ENCODE results near the gene CCDC24. TPM values are rescaled to one million over a fixed set of nuclear protein-coding genes. Genes with fewer than 3 reads are reported as not detected.

The CCDC24 gene
- total and polyA plus RNA-seq, 2 of the 13 experiments (the other 11 are each of a cell fraction or from before 2014, with no cell fraction given), result 1.4 to 2.9 TPM

GRCh38 chr1:43974443-43975248 is 16.8 kb upstream of the CCDC24 start, which contains the start of gene ATP6V0B (continued):
- TF ChIP-seq ZNF33B (CRISPR knock-in tag; IDR thresholded peaks at IDR 0.05), result no peak
- TF ChIP-seq NONO (IDR thresholded peaks at IDR 0.05), result no peak
- TF ChIP-seq NONO (CRISPR knock-in tag; conservative IDR thresholded peaks at IDR 0.05), result peak; percentile 85
- peak; percentile 74; the same call in 1 of the 2 replicates for TF ChIP-seq ZSCAN29 (CRISPR knock-in tag; conservative IDR thresholded peaks at IDR 0.05)
- no peak for TF ChIP-seq PRDM10 (CRISPR knock-in tag; IDR thresholded peaks at IDR 0.05; ENCODE audit: low read depth)
- TF ChIP-seq THRA (CRISPR knock-in tag; IDR thresholded peaks at IDR 0.05; ENCODE audit: borderline replicate concordance), result no peak
- TF ChIP-seq PHF8 (CRISPR knock-in tag; IDR thresholded peaks at IDR 0.05), result peak; percentile 92
- peak; percentile 100 for TF ChIP-seq GMEB1 (CRISPR knock-in tag; IDR thresholded peaks at IDR 0.05; ENCODE audit: borderline replicate concordance)
- peak; percentile 85; the same call in 1 of the 2 replicates for TF ChIP-seq KAT7 (CRISPR knock-in tag; IDR thresholded peaks at IDR 0.05; ENCODE audit: borderline replicate concordance)
- no peak for TF ChIP-seq SRY (CRISPR knock-in tag; IDR thresholded peaks at IDR 0.05)
- no peak; the same call in 1 of the 2 replicates for TF ChIP-seq ZNF432 (CRISPR knock-in tag; IDR thresholded peaks at IDR 0.05; ENCODE audit: borderline replicate concordance)
- TF ChIP-seq HIVEP1 (CRISPR knock-in tag; IDR thresholded peaks at IDR 0.05), result peak; percentile 71; the same call in 1 of the 2 replicates
- peak; percentile 67; the same call in 1 of the 2 replicates for TF ChIP-seq REL (CRISPR knock-in tag; conservative IDR thresholded peaks at IDR 0.05)
- TF ChIP-seq MAF1 (CRISPR knock-in tag; IDR thresholded peaks at IDR 0.05; ENCODE audit: borderline replicate concordance), result no peak
- peak; percentile 74; the same call in 1 of the 2 replicates for TF ChIP-seq ZC3H13 (CRISPR knock-in tag; IDR thresholded peaks at IDR 0.05)
- TF ChIP-seq FOXK2 (IDR thresholded peaks at IDR 0.05), result no peak
- TF ChIP-seq DBP (CRISPR knock-in tag; IDR thresholded peaks at IDR 0.05; ENCODE audit: not compliant biosample characterization), result no peak
- no peak for TF ChIP-seq TAF15 (IDR thresholded peaks at IDR 0.05; ENCODE audit: low read depth, low read length, poor library complexity, severe bottlenecking)
- TF ChIP-seq ZNF451 (CRISPR knock-in tag; IDR thresholded peaks at IDR 0.05), result peak; percentile 85
- 0 out of 2 replicates have a peak, but pooled peaks have one; percentile 58 for TF ChIP-seq ZFP36L1 (CRISPR knock-in tag; IDR thresholded peaks at IDR 0.05)
- TF ChIP-seq ZFP41 (CRISPR knock-in tag; IDR thresholded peaks at IDR 0.05; ENCODE audit: borderline replicate concordance), result no peak
- TF ChIP-seq ZBTB3 (CRISPR knock-in tag; IDR thresholded peaks at IDR 0.05; ENCODE audit: borderline replicate concordance, low read depth), result no peak

All from HepG2 (cell line).